HG02763 (cell line): ENCODE measurements around the gene EEFSEC.

ENCODE experiments used
- ATAC-seq: cut with Tn5 transposase; IDR thresholded peaks from one replicate; pipeline ENCODE4 v1.9.1; 2021; ENCODE audit warnings: mild to moderate bottlenecking, moderate library complexity; ENCODE audit not compliant: unreplicated experiment

Gene EEFSEC

GRCh38 chr3:128405554-128406277 lies 252.4 kb downstream of the EEFSEC start:
- no peak for ATAC-seq

GRCh38 chr3:128407247-128407646 lies 254.0 kb downstream of the EEFSEC start:
- ATAC-seq, result no peak

- ATAC-seq, result no peak
Observed at GRCh38 chr3:128408012-128408692, 254.9 kb downstream of the EEFSEC start.

DNA sequence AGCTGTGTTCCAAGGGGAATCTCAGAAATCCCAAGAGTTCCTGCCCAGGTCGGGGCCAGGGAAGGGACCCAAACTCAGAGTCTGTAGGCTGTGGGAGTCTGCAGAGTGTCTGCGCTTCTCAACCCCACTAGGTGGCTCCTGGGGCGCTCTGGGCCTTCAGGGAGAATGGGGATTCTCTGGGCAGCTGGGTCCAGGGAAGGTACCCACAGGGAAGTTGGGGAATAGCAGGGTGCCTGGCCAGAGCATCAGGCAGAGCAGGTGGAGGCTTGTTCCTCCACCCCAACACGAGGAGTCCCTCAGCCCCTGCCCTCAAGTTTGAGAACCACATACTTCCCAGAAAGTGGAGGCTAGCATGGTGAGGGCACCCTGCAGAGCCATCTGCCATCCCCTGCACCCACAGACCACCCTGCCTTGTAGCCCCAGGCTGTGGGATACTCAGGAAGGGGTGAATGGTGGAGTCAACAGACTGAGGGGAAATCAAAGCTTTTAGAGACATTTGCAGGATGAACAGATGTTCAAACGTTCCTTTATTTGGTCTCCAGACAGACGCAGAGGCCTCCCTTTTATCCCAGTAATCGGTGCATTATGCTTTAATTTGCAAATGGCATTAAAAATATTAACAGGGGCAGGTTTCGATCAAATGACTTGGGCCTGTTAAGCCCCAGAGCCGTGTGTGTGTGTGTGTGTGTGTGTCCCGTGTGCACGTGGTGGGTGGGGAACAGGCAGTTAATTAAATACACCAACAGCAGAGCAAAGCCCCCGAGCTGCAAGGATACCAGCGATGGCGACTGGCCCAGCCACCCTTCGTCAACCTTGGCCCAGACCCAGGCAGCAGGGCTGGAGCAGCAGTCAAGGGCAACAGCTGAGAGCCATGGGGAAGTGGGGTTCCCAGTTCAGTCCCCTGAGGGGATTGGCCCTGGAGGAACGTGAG lies 255.7 kb downstream of the EEFSEC start:
- ATAC-seq, result no peak

GRCh38 chr3:128409624-128410581 lies 256.6 kb downstream of the EEFSEC start:
- ATAC-seq, result no peak

DNA sequence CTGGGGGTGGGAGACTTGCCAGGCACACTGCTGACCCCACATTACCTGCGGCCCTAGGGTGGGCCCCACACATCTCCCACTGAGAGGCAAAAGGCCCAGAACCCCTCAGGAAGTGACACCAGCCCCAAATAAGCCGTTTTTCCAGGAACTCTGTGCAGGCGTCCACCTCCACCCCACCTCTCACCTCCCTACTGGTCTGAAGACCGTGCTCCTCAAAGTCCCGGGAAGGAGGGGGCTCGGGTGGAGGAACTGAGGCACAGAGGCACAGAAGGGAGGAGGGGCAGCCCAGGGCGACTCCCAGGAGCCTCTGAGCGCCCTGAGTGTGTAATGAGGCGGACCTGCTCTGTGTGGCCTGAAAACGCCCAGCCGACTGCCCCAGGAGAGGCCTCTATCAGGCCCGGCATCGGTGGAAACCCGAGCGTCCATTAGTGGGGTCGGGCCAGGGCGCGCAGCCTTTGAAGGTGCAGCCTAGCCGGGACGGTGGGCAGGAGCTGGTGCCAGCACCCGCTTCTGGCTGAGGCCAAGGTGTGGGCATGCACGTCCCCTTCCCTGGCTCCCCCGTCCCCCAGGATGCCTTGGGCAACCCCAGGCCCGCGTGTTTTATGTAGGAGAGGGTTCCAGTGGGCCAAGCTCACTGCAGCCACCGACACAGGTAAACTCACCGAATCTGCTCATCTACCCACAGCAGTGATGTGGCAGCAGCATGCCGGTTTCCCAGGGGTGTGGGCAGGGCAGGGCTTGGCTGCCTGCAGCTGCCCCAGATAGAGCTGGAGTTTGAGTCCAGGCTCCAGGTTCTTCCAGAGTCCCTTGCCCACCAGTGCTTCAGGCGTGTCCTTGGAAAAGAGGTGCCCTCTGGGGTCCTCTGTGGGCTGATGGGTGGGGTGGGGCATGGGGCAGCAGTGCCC lies 257.6 kb downstream of the EEFSEC start:
- ATAC-seq, result no peak

DNA sequence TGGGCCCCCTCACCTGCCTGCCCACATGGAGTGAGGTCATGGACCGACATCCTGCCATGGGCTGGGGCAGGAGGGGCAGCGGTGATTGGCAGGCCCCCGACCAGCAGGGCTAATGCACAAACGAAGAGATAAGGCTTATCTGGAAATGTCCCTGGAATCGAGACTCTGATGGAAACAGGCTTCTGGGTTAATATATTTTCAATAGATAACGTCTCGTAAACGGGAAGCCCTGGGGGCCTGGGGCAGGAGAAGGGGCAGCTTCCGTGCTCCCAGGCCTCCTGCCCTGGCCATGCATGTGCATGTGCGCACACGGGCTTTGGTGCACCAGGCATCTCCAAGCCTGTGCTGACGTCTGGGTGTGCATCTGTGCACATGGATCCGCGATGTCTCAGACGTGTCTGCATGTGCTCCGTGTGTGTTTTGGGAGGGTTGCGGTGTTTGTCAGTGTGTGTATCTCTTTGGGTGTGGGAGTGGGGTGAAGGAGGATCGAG lies 258.3 kb downstream of the EEFSEC start:
- ATAC-seq, result no peak

DNA sequence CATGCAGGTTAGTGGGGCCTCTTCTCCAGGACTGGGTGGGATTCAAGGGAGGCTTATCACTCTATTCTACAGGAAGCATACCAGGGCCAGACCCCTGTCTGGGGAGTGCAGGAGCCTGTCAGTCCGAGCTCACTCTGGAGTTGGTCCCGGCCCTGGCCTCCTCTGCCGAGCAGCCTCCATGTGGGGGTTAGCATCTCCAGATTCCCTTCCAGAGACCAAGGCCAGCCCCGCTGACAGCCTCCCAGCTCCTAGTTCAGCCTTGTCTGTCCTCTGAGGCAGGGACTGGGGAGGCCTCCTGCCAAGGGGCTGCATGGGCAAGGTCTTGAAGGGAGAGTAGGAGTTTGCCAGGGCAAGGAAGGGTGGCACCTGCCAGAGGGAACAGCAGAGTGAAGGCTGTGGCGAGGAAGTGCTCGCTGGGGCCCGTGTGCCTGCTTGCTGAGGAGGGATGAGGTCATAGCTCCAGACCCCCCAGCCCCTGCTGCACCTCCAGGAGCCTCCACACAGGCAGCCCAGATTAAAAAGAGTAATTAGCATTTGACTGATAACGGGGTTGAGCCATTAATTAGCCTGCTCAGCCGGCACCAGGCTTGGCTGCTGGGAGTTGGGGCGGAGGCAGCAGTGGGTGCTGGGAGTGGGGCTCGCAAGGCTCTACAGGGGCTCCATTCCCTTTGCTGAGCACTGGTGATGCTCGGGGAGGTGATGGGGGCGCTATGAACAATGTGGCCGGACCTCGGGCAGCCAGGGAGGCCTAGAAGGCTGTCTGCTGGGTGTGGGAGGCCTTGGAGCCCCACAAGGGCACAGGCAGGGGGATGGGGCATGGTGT lies 259.1 kb downstream of the EEFSEC start:
- no peak for ATAC-seq

- no peak for ATAC-seq
Observed at GRCh38 chr3:128413003-128413370, 259.7 kb downstream of the EEFSEC start.

DNA sequence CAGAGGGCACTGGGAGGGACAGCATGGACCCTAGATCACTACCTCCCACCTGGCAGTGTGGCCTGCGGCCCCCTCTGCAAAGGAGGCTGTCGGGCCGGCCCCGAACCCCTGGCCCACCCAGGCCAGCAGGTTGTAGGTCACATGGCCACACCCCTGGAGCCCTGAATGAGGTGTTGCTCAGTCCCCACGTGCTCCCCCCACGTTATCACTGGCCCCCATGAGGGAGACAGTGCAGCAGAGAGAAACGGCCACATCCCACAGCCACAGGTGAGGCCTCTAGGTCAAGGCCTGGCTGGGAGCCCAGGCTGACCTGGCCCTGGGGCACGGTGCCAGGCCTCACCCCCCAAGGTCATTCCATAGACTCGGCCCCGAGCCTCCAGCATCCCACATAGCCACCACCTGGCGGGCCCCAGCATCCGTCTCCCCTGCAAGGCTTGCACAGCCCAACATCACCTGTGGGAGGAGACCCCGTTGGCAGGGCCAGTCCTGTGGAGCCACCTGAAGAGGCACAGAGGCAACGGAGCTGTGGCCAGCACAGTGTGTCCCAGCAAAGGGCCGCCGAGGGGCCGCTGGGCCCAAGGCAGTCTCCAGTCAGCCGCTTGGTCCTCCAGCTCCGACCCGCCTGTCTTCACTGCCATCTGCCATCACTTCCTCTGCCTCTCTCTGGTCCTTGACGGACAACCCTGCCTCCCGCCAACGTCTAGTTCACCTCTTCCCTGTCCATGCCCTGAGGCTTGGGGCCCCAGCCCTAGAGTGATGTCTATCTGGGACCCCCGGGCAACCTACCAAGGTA lies 260.3 kb downstream of the EEFSEC start:
- ATAC-seq, result no peak

- no peak for ATAC-seq
Observed at GRCh38 chr3:128415200-128415772, 262.0 kb downstream of the EEFSEC start.

- no peak for ATAC-seq
Observed at GRCh38 chr3:128415773-128416577, 262.7 kb downstream of the EEFSEC start.

GRCh38 chr3:128416578-128417211 lies 263.4 kb downstream of the EEFSEC start:
- ATAC-seq, result no peak

GRCh38 chr3:128418900-128419299 lies 265.6 kb downstream of the EEFSEC start:
- no peak for ATAC-seq

- no peak for ATAC-seq
Observed at GRCh38 chr3:128419311-128419710, 266.0 kb downstream of the EEFSEC start.

- no peak for ATAC-seq
Observed at GRCh38 chr3:128420289-128420688, 267.0 kb downstream of the EEFSEC start.
